RWPE2 (cell line): Measurements from ENCODE around the gene FBXW8.

Source experiments
- ATAC-seq: fragments of 200-7000 bp; cut with Tn5 transposase; 3 replicates; pipeline ENCODE4 v1.9.1; 2021; ENCODE audit warnings: low read depth
- DNase-seq: peaks from one replicate; pipeline ENCODE4 v3.0.0-alpha.2; 2020; ENCODE audit warnings: low spot score
- H3K27ac ChIP-seq: fragments of 450-650 bp; 2 replicates; pipeline ENCODE4 v1.5.1; 2017; ENCODE audit warnings: mild to moderate bottlenecking; ENCODE audit not compliant: poor library complexity, severe bottlenecking
- H3K27me3 ChIP-seq: fragments of 250-450 bp; sonication (Bioruptor Pico); 2 replicates; pipeline ENCODE4 v1.5.1; 2021; ENCODE audit warnings: mild to moderate bottlenecking, moderate library complexity; ENCODE audit not compliant: insufficient read depth, poor library complexity, severe bottlenecking
- H3K36me3 ChIP-seq: fragments of 250-450 bp; sonication (Bioruptor Pico); 2 replicates; pipeline ENCODE4 v1.5.1; 2020; ENCODE audit warnings: low read depth, mild to moderate bottlenecking, moderate library complexity
- H3K4me1 ChIP-seq: fragments of 250-450 bp; sonication (Bioruptor Pico); 2 replicates; pipeline ENCODE4 v1.5.1; 2021; ENCODE audit warnings: mild to moderate bottlenecking, moderate library complexity; ENCODE audit not compliant: insufficient read depth, poor library complexity, severe bottlenecking
- H3K4me3 ChIP-seq: fragments of 250-450 bp; sonication (Bioruptor Pico); 2 replicates; pipeline ENCODE4 v1.5.1; 2021; ENCODE audit warnings: mild to moderate bottlenecking, moderate library complexity; ENCODE audit not compliant: severe bottlenecking
- H3K9me3 ChIP-seq: fragments of 250-450 bp; sonication (Bioruptor Pico); 2 replicates; pipeline ENCODE4 v1.5.1; 2021; ENCODE audit warnings: mild to moderate bottlenecking, moderate library complexity; ENCODE audit not compliant: severe bottlenecking
- CTCF ChIP-seq: fragments of 450-650 bp; IDR thresholded peaks from one replicate; pipeline ENCODE4 v1.5.1; 2017; ENCODE audit warnings: mild to moderate bottlenecking, moderate library complexity; ENCODE audit not compliant: poor library complexity, severe bottlenecking

Gene FBXW8

GRCh38 chr12:117037289-117038022 lies 126.7 kb downstream of the FBXW8 start:
- no peak for DNase-seq
- peaks cover 13% of the 10 kb centered on the region for H3K27me3 ChIP-seq
- ATAC-seq: no peak
- H3K27ac ChIP-seq: no peak overlapping the region
- H3K4me1 ChIP-seq: no peaks in the 10 kb centered on the region
- TF ChIP-seq CTCF: no peak
- no peak overlapping the region for H3K4me3 ChIP-seq
- no peaks in the 10 kb centered on the region for H3K36me3 ChIP-seq
- H3K9me3 ChIP-seq: no peaks in the 10 kb centered on the region

- TF ChIP-seq CTCF: no peak
- Histone ChIP-seq H3K36me3 (no peaks in the 10 kb centered on the region), H3K4me1 (no peaks in the 10 kb centered on the region), H3K4me3 (no peak overlapping the region), H3K27me3 (peaks cover 13% of the 10 kb centered on the region), H3K27ac (no peak overlapping the region), H3K9me3 (no peaks in the 10 kb centered on the region)
- no peak for DNase-seq
- no peak for ATAC-seq
These were observed 127.4 kb downstream of the FBXW8 start for GRCh38 chr12:117038023-117038680.

GRCh38 chr12:117038919-117039318 lies 128.2 kb downstream of the FBXW8 start:
- Histone ChIP-seq H3K9me3 (no peaks in the 10 kb centered on the region), H3K4me1 (no peaks in the 10 kb centered on the region), H3K27ac (no peak overlapping the region), H3K36me3 (no peaks in the 10 kb centered on the region), H3K4me3 (no peak overlapping the region), H3K27me3 (peaks cover 7% of the 10 kb centered on the region)
- no peak for ATAC-seq
- no peak for TF ChIP-seq CTCF
- DNase-seq: no peak

- no peak for TF ChIP-seq CTCF
- H3K27ac ChIP-seq: no peak overlapping the region
These were observed 129.2 kb downstream of the FBXW8 start for GRCh38 chr12:117039891-117040309.

GRCh38 chr12:117040496-117040895 lies 129.7 kb downstream of the FBXW8 start:
- TF ChIP-seq CTCF: no peak
- H3K36me3 ChIP-seq: no peaks in the 10 kb centered on the region
- no peaks in the 10 kb centered on the region for H3K27me3 ChIP-seq
- no peak for ATAC-seq
- H3K27ac ChIP-seq: no peak overlapping the region
- no peaks in the 10 kb centered on the region for H3K9me3 ChIP-seq
- no peak overlapping the region for H3K4me3 ChIP-seq
- DNase-seq: no peak
- no peaks in the 10 kb centered on the region for H3K4me1 ChIP-seq

More at GRCh38 chr12:117039891-117040309, 129.2 kb downstream of the FBXW8 start:
- no peak for ATAC-seq
- no peak for DNase-seq
- Histone ChIP-seq H3K36me3 (no peaks in the 10 kb centered on the region), H3K9me3 (no peaks in the 10 kb centered on the region), H3K4me1 (no peaks in the 10 kb centered on the region), H3K4me3 (no peak overlapping the region), H3K27me3 (no peaks in the 10 kb centered on the region)
